Upper lobe of left lung (tissue), 6 donors: Measurements from ENCODE around the gene NEDD8. TPM values are rescaled to one million over a fixed set of nuclear protein-coding genes. Genes with fewer than 3 reads are reported as not detected.

Source experiments
- ATAC-seq, 2 donors: fragments of 200-7000 bp; cut with Tn5 transposase; one replicate each; pipeline ENCODE4 v1.9.1; 2022; ENCODE audit warnings: mild to moderate bottlenecking in 2 of 2, moderate library complexity in 2 of 2; ENCODE audit not compliant: low FRiP score in 2 of 2
- DNase-seq, 2 donors: peaks; one replicate each; pipeline ENCODE4 v3.0.0-alpha.2; 2019 to 2020
- H3K27ac ChIP-seq, 4 donors: fragments of 200-600 bp; sonication (generic); one replicate each; pipeline ENCODE4 v1.5.1; 2016 to 2019
- H3K27me3 ChIP-seq, 4 donors: fragments of 200-600 bp; sonication (generic); one replicate each; pipeline ENCODE4 v1.5.1; 2017 to 2019
- H3K36me3 ChIP-seq, 4 donors: fragments of 200-600 bp; sonication (generic); one replicate each; pipeline ENCODE4 v1.5.1; 2016 to 2019
- H3K4me1 ChIP-seq, 4 donors: fragments of 200-600 bp; sonication (generic); one replicate each; pipeline ENCODE4 v1.5.1; 2018 to 2019
- H3K4me3 ChIP-seq, 4 donors: fragments of 200-600 bp; sonication (generic); one replicate each; pipeline ENCODE4 v1.5.1; 2017 to 2019; ENCODE audit warnings: mild to moderate bottlenecking in 2 of 4, moderate library complexity in 1 of 4
- H3K9me3 ChIP-seq, 4 donors: fragments of 200-600 bp; sonication (generic); one replicate each; pipeline ENCODE4 v1.5.1; 2018 to 2019
- EP300 ChIP-seq, 4 donors: sonication (generic); formaldehyde crosslinking; IDR thresholded peaks; one replicate each; pipeline ENCODE4 v1.5.1; 2017; ENCODE audit warnings: antibody characterized with exemption in 4 of 4, control low read depth in 2 of 4
- POLR2A ChIP-seq, 4 donors: fragments of 450-650 bp; IDR thresholded peaks; one replicate each; pipeline ENCODE4 v1.5.1; 2016 to 2017; ENCODE audit warnings: antibody characterized with exemption in 4 of 4, mild to moderate bottlenecking in 2 of 4
- POLR2AphosphoS5 ChIP-seq, 2 donors: sonication (generic); formaldehyde crosslinking; IDR thresholded peaks; one replicate each; pipeline ENCODE4 v1.5.1; 2017; ENCODE audit warnings: antibody characterized with exemption in 2 of 2
- WGBS, 2 donors: methylation state at CpG; one replicate each; pipeline ENCODE4 v1.1.5; 2017 to 2018; 5-methylcytosine and 5-hydroxymethylcytosine counted together
- total RNA-seq, 6 donors: library from RNA; depleted of rRNA in 4 of 6; stranded (reverse); fragments of >200 nt in 4 of 6; gene quantifications; one replicate each; pipeline versions ENCODE4 v1.1.0 to v1.2.1, GENCODE V29; 2016 to 2021
- TF ChIP-seq, protein P1 (sequence below), 6 experiments: fragments of 450-650 bp in 4 of 6; fragments of 200-600 bp in 2 of 6; sonication (generic) in 2 of 6; IDR thresholded peaks; one replicate each; pipeline ENCODE4 v1.5.1; 2016 to 2019; ENCODE audit warnings: antibody characterized with exemption in 6 of 6
- donor health status: DM: no; HTN: no; CAD: no; lungs with moderate emphysema.
- donor health status: DM: no; HTN: yes; CAD: no; lungs with severe emphysema.

NEDD8 gene
- total RNA-seq, 6 donors from 2014 or later: 39.8 to 144 (median 121) TPM

DNA sequence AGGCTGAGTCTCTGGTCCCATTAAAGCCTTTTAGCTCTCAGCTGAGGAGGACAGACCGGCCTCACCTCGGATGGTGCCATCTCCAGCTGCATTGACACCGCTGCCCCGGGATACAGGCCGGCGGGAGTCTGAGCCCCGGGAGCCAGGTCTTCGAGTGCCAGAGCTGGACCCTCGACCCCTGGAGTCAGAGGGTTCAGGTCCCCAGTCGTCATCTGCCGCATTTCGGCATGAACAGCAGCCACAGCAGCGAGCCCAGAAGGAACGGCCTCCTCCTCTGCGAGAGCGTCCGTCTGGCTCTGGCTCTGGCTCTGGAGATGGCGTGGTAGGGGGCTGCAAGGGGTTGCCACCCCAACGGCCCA is 29.8 kb upstream of the NEDD8 start:
- WGBS, 2 donors: 85 to 93% methylated on average over 14 to 19 of the region's 19 CpGs
- TF ChIP-seq POLR2AphosphoS5 (IDR thresholded peaks at IDR 0.05) (no peak), EP300 (IDR thresholded peaks at IDR 0.05) (no peak), POLR2A (IDR thresholded peaks at IDR 0.05) (no peak)
- TF ChIP-seq, protein P1, sequence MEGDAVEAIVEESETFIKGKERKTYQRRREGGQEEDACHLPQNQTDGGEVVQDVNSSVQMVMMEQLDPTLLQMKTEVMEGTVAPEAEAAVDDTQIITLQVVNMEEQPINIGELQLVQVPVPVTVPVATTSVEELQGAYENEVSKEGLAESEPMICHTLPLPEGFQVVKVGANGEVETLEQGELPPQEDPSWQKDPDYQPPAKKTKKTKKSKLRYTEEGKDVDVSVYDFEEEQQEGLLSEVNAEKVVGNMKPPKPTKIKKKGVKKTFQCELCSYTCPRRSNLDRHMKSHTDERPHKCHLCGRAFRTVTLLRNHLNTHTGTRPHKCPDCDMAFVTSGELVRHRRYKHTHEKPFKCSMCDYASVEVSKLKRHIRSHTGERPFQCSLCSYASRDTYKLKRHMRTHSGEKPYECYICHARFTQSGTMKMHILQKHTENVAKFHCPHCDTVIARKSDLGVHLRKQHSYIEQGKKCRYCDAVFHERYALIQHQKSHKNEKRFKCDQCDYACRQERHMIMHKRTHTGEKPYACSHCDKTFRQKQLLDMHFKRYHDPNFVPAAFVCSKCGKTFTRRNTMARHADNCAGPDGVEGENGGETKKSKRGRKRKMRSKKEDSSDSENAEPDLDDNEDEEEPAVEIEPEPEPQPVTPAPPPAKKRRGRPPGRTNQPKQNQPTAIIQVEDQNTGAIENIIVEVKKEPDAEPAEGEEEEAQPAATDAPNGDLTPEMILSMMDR (IDR thresholded peaks at IDR 0.05): no peak
- Histone ChIP-seq H3K27ac (no peak overlapping the region), H3K4me1 (peaks cover 0 to 19% (median 9%) of the 10 kb centered on the region in 4 donors), H3K9me3 (no peaks in the 10 kb centered on the region), H3K36me3 (peaks cover 6 to 24% (median 17%) of the 10 kb centered on the region in 4 donors), H3K4me3 (no peak overlapping the region), H3K27me3 (no peaks in the 10 kb centered on the region)
- DNase-seq (peak in 1 of 2 donors; percentile 58), ATAC-seq (no peak)

DNA sequence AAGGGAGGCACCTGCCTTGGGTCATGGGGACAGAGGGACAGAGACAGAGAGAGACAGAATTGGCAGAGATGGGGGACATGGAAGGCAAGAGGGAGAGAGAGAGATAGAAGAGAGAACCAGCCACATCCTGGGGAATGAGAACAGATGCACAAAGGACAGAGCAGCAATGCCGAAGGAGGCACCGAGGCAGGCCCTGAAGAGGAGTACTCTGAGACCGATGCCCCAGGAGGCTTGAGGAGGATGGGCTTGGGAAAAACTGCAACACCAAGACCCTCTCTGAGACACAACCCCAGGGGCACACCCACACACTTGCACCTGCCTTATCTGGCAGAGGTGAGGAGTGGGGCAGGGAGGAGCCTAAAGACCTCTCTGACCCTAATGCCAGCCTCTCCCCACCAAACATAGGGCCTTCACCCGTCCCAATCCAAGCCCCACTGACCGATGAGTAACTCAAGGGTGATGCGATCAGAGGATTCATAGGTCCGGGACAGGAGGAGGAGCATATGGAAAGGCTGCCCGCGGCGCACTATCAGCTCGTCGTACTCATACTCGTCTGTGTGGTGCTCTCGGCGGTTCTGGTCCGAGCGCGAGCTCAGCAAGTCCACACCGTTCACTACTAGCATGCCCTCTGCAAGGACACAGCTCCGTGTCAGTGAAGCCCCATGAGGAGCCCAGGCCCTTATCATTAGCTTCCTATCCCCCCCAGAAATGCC is 29.2 kb upstream of the NEDD8 start:
- peak in 1 of 2 donors; percentile 50 for DNase-seq
- WGBS, 2 donors: 94 to 96% methylated on average over 20 of the region's 20 CpGs

DNA sequence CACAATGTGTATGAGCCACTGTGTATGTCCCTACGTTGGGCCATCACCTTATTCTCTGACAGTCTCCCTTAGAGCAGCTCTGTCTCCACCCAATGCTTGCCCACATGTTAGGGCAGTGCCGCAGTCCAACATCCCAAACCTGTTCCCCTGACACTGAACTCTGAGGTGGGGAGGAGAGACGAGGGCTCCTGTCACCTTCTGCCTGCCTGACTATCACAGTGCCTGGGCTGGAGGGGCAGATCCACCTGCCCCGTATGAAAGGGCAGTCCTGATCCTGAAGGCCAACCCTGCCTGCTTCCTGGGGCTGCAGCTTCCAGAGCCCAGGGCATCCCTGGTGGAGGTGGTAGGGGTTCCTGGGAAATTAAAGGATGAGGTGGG is 28.6 kb upstream of the NEDD8 start:
- TF ChIP-seq EP300 (IDR thresholded peaks at IDR 0.05) (no peak), POLR2AphosphoS5 (IDR thresholded peaks at IDR 0.05) (no peak), POLR2A (IDR thresholded peaks at IDR 0.05) (no peak)
- TF ChIP-seq, protein P1 (IDR thresholded peaks at IDR 0.05): no peak

More for the DNA sequence above, 29.2 kb upstream of the NEDD8 start:
- TF ChIP-seq POLR2AphosphoS5 (IDR thresholded peaks at IDR 0.05): no peak
- no peak for TF ChIP-seq EP300 (IDR thresholded peaks at IDR 0.05)
- TF ChIP-seq, protein P1 (IDR thresholded peaks at IDR 0.05): no peak
- TF ChIP-seq POLR2A (IDR thresholded peaks at IDR 0.05): no peak
- no peaks in the 10 kb centered on the region for H3K9me3 ChIP-seq
- H3K27me3 ChIP-seq: no peaks in the 10 kb centered on the region
- peaks cover 0 to 19% (median 9%) of the 10 kb centered on the region in 4 donors for H3K4me1 ChIP-seq
- no peak overlapping the region for H3K4me3 ChIP-seq
- no peak overlapping the region for H3K27ac ChIP-seq
- ATAC-seq: no peak
- H3K36me3 ChIP-seq: peaks cover 4 to 19% (median 12%) of the 10 kb centered on the region in 4 donors

DNA sequence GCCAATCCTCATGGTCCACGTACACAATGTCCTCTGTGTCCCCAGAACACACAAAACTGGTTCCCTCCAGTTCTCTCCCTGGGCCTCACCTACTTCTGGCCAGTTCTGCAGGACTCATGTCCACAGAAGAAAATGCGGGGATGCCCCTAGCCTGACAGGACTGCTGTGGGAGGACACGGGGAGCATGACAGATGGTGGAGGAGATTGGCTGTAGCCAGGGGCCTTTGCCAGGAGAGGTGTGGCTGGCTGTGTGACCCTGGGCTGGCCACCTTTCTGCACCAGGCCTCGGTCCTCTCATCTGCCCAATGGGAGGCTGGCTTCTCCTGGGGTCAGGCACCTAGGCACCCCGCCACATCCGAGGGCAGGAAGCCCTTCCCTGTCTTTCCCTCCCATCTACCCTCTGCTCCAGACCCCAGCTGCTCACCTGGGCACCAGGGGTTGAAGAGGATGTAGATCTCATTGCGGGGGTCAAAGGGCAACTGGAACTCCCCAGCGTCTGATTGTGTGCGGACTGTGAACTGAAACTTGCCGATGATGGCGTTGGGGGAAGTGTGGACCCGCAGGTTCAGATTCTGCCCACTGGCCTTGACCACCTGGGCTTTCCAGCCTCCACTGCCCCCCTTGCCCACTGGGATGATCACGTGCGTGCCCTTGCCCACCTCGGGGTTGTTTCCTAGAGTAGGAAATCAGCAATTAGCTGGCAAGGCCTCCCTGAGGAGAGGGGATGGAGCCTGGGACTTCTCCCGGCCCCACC is 28.0 kb upstream of the NEDD8 start:
- Histone ChIP-seq H3K27me3 (no peaks in the 10 kb centered on the region), H3K9me3 (no peaks in the 10 kb centered on the region), H3K4me3 (no peak overlapping the region), H3K4me1 (peaks cover 0 to 19% (median 9%) of the 10 kb centered on the region in 4 donors), H3K27ac (peak overlapping the region in 3 of 4 donors; percentile 18 to 46 (median 32)), H3K36me3 (peaks cover 0 to 8% (median 0%) of the 10 kb centered on the region in 4 donors)
- ATAC-seq (peak in 1 of 2 donors; percentile 13), DNase-seq (no peak)
- 85 to 90% methylated on average over 10 to 16 of the region's 16 CpGs for WGBS, 2 donors
- no peak for TF ChIP-seq EP300 (IDR thresholded peaks at IDR 0.05)
- no peak for TF ChIP-seq POLR2A (IDR thresholded peaks at IDR 0.05)
- no peak for TF ChIP-seq POLR2AphosphoS5 (IDR thresholded peaks at IDR 0.05)
- TF ChIP-seq, protein P1 (IDR thresholded peaks at IDR 0.05): no peak

More for the DNA sequence above, 28.6 kb upstream of the NEDD8 start:
- no peak overlapping the region for H3K27ac ChIP-seq
- no peak for DNase-seq
- no peak overlapping the region for H3K4me3 ChIP-seq
- H3K9me3 ChIP-seq: no peaks in the 10 kb centered on the region
- 77 to 91% methylated on average over 2 to 4 of the region's 4 CpGs for WGBS, 2 donors
- peaks cover 0 to 13% (median 5%) of the 10 kb centered on the region in 4 donors for H3K36me3 ChIP-seq
- peaks cover 0 to 19% (median 9%) of the 10 kb centered on the region in 4 donors for H3K4me1 ChIP-seq
- no peak for ATAC-seq
- H3K27me3 ChIP-seq: no peaks in the 10 kb centered on the region
